ENCODE results near the gene CST4.
"Not testable (repeated sequence)": the region's sequence is repeated elsewhere in the genome, so short reads cannot be mapped to it uniquely, and the experiment has no call there.

The CST4 gene

GRCh38 chr20:23689399-23689690 is 507 bp upstream of the CST4 start:
- no peak overlapping the region for H3K4me3 ChIP-seq (ENCODE audit: low read depth, low read length)

GRCh38 chr20:23687986-23688385 is 852 bp downstream of the CST4 start:
- no peak overlapping the region for H3K4me3 ChIP-seq (ENCODE audit: low read depth, low read length)

GRCh38 chr20:23686046-23686750 is 2.6 kb downstream of the CST4 start:
- H3K4me3 ChIP-seq (ENCODE audit: low read depth, low read length), result no peak overlapping the region

DNA sequence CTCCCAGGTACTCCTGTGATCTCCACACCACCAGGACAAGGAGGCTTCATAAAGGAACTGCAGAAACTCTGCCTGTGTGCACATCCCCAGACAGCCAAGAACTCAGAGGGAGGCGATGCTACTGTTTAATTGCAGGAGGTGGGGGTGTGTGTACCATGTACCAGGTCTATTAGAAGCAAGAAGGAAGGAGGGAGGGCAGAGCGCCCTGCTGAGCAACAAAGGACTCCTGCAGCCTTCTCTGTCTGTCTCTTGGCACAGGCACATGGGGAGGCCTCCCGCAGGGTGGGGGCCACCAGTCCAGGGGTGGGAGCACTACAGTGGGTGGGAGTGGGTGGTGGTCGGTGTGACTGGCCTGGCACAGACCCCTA is 3.3 kb downstream of the CST4 start:
- not testable (repeated sequence) for H3K4me3 ChIP-seq (ENCODE audit: low read depth, low read length)

DNA sequence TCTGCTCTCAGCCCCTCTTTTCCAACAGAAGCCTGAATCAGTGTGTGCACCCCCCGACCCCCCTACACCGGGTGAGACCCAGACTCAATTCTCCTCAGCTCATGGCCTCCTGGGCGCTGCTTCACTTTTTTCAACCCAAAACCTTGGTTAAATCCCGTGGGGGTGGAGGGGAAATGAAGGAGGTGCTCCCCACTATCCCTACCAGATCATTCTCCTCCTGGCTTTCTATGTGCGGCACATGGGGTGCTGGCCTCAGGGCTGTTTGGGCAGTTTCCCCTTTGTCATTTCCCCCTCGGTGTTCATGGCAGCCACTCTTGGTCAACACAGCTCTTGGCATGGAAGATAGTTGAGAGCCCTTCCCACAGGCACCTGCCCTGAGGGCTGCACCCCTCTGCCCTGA is 4.6 kb downstream of the CST4 start:
- no peak overlapping the region for H3K4me3 ChIP-seq (ENCODE audit: low read depth, low read length)

DNA sequence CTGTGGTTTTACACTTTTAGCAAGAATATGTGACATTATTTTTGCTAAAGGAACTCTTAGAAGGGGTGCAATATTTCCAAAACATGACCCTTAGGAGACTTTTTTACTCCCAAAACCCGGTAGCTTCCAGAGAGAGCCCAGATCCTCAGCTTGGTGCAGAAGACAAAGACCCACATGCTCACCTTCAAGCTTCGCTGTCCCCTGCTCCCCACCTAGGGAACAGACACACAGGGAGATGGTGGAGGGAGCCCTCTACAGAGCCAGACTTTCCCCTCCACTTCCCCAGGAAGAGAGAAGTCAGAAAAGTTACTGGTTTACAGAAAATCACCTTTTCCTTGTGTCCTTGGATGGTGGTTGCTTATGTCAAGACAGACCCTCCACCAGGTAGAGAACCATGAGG is 5.0 kb downstream of the CST4 start:
- no peak overlapping the region for H3K4me3 ChIP-seq (ENCODE audit: low read depth, low read length)

DNA sequence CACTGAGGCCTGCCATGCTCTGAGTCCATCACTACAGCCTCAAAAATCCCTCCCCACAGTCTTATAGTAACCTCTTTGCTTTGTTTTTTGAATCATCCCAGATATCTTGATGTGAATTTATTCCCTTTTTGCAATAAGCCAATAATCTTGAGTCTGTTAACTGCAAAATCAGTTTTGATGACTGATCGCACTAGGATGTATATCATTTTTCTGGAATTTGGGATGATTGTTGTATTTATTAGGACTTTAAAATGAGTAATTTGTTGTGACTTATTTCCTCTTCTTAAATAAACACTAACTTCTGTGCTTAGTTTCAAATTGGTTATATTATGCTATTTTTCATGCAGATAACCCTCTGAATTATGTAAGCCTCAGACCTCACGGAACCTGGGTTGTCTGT is 5.6 kb downstream of the CST4 start:
- H3K4me3 ChIP-seq (ENCODE audit: low read depth, low read length), result no peak overlapping the region

DNA sequence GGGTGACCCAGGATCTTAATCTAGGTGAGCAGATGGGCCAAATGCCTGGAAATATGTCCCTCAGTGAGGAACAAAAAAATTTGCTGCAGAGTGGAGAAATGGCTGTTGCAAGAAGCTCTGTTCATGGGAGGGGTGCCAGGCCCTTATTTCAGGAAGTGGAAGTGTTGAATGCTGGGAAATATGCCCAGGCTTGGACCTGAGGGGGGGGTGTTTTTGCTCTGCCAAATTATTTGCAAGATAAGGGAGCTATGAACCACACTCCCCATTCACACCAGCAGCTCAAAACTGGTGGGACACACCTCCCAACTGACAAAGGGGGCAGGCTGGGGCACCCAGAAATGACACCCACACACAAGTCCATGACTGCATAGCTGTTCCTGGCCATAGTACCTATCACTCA is 8.7 kb downstream of the CST4 start:
- no peak overlapping the region for H3K4me3 ChIP-seq (ENCODE audit: low read depth, low read length)

DNA sequence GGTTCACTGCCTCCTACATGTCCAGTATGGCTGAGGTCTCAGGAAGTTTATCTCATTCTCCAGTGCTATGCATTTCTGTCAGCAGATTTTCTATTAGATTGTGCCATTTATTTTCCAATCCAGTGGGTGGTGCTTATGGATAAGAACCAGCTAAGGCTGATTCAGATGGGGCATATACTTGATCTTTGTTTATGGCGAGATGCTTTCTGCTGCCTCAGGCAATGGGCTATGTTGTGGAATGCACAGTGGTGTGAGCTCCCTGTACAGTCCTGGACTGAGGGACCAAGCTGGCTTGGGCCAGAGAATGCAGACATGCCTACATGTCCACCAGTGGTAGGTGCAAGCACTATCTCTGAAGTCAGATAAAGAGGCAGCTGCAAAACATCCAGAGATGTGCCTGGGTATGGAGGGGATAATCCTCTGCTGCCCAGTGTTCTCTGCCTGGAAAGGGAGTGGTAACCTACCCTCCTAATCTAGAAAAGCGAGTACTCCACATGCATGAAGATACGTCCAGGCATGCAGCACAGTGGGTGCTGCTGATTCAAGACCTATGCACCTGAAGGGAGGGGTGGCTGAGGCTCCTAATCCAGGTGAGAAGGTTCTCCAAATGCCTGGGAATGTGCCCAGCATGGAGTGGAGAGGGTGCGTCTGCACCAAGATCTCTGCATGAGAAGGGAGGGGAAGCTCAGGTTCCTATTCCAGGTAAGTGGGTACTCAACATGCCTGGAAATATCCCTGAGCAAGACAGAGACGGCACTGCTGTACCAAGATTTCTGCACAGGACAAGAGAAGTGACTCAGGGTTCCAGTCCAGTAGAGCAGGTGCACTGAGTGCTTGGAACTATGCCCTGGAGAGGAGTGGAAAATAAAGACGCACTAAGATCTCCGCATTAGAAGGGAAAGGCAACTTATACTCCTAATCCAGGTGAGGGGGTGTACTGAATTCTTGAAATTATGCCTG is 9.4 kb downstream of the CST4 start:
- H3K4me3 ChIP-seq (ENCODE audit: low read depth, low read length), result no peak overlapping the region

DNA sequence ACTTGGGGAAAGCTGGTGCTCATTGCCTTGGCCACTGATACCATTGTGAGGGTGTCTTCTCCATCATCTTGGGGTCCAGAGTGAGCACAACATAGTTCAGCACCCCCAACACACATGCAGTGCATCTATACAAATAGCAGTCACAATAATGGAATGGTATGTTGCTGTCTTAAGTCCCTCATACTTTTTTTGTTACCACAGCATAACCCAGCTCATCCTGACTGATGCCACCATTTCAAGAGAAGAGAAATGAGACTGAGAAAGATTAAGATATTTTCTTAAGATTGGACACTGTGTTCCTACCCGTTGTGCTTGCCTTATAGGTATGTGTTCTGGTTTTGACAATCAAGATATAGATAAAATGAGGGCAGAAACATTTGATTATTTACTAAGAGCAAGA is 15.6 kb downstream of the CST4 start:
- H3K4me3 ChIP-seq (ENCODE audit: low read depth, low read length), result no peak overlapping the region

DNA sequence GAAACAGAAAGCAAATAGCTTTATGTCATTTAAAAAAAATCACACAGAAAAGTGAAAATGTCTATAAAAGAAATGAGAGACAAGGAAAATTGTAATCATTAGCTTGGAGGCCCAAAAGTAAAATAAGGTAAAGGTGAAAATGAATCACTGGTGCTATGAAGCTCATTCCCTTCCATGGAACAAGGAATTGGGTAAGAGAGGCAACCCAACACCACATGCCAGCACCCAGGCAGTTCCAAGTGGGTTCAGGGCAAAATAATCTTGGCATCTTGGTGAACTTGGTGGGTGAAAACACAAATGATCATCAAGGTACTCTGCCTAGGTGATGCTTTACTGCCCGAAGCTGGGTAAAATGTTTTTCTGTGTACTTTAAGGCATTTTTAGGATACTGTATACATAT is 16.7 kb downstream of the CST4 start:
- no peak overlapping the region for H3K4me3 ChIP-seq (ENCODE audit: low read depth, low read length)

DNA sequence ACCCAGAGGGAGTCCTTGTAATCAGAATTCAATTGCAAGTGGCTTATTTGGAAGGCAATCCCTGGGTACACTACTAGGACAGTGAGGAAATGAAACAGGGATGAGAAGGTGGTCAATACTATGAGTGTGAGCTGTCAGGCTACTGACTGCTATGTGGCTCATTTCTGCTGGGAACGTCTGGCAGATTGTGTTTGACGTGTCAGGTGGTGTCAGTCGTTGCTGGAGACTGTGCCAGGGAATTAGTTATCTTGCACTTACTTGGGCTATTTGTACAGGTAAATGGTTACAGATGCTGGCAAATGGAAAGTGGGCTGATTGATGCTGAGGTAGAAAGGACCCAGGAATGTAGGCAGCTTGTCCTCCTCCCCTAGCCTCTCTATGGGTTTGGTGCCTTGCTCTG is 17.4 kb downstream of the CST4 start:
- no peak overlapping the region for H3K4me3 ChIP-seq (ENCODE audit: low read depth, low read length)

- no peak overlapping the region for H3K4me3 ChIP-seq (ENCODE audit: low read depth, low read length)
Measured at GRCh38 chr20:23670361-23670760, 18.5 kb downstream of the CST4 start.

GRCh38 chr20:23669866-23670265 is 19.0 kb downstream of the CST4 start:
- H3K4me3 ChIP-seq (ENCODE audit: low read depth, low read length), result no peak overlapping the region

- H3K4me3 ChIP-seq (ENCODE audit: low read depth, low read length), result no peak overlapping the region
Measured at GRCh38 chr20:23669327-23669726, 19.5 kb downstream of the CST4 start.

- no peak overlapping the region for H3K4me3 ChIP-seq (ENCODE audit: low read depth, low read length)
Measured at GRCh38 chr20:23668477-23668951, 20.3 kb downstream of the CST4 start.

DNA sequence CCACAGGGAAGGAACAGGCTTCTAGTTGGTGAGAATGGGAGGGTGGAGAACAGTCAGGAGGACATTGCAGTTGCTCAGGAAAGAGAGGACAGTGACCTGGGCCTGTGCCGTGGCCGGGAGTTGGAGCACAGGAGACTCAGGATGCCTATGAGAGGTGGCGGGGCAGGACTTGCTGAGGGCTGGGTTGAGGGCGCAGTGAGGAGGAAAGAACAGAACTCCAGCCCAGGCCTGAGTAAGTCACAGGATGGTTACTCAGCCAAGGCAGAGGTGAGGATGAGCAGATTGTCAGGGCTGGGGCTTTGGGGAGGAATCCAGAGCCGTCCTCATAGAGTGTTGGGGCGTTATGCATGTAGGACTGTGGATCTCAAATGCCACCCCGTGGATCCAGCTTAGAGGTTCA is 21.2 kb downstream of the CST4 start:
- no peak overlapping the region for H3K4me3 ChIP-seq (ENCODE audit: low read depth, low read length)

GRCh38 chr20:23666698-23667097 is 22.1 kb downstream of the CST4 start:
- no peak overlapping the region for H3K4me3 ChIP-seq (ENCODE audit: low read depth, low read length)

DNA sequence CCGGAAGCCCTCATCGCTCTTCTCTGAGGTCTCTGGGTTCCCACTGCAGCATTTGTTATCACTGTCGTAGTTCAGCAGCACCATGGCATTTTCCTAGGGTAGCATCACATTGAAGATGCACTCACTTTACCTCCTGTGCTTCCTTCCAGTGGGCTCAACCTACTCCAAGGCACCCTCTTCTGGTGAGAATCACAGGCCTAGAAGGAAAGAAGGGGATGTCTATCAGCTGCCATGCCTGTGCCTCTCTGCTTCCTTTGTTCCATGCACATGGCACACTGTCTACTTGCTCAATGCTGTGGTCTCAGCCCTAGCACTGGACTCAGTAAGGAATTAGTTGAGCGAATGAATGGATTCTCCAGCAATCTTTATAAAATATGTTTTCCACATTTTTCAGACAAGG is 22.6 kb downstream of the CST4 start:
- no peak overlapping the region for H3K4me3 ChIP-seq (ENCODE audit: low read depth, low read length)

DNA sequence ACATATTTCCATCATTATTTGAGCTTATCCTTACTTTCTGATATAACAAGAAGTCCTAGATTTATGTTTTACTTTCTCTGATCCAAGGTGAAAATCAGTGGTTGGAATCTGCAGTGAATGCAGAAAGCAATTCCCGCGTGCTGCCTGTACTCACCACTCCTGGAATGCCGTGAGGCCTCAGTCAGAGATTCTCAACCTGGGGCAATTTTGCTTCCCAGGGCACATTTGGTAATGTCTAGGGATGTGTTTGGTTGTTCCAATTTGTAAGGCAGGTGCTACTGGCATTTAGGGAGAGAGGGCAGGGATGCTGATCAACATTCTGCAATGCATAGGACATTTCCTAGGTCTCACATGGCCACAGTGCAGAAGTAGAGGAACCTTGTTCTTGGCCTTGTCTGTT is 23.9 kb downstream of the CST4 start:
- H3K4me3 ChIP-seq (ENCODE audit: low read depth, low read length), result no peak overlapping the region

- H3K4me3 ChIP-seq (ENCODE audit: low read depth, low read length), result not testable (repeated sequence)
Measured at GRCh38 chr20:23664046-23664445, 24.8 kb downstream of the CST4 start.

GRCh38 chr20:23663180-23663579 is 25.7 kb downstream of the CST4 start:
- no peak overlapping the region for H3K4me3 ChIP-seq (ENCODE audit: low read depth, low read length)

Data from iPS-11a (cell line).